OCI-LY1 (cell line): ENCODE data around the gene CELF4.

Experiments
- CTCF ChIP-seq: fragments of 200-600 bp; sonication (generic), shearing (Covaris generic); IDR thresholded peaks from 2 replicates; pipeline ENCODE4 v1.5.1; 2017; ENCODE audit warnings: mild to moderate bottlenecking, antibody characterized with exemption, low read length, moderate library complexity, mixed read lengths
- EZH2 ChIP-seq: fragments of 200-600 bp; sonication (generic), shearing (Covaris generic); IDR thresholded peaks from 2 replicates; pipeline ENCODE4 v1.8.0; 2017; ENCODE audit warnings: borderline replicate concordance, mixed run types, mild to moderate bottlenecking, antibody characterized with exemption, low read length, moderate library complexity, mixed read lengths

- TF ChIP-seq CTCF: no peak
- TF ChIP-seq EZH2: no peak
Observed at GRCh38 chr18:37276111-37276890, 289.3 kb downstream of the CELF4 start.
